Ascending aorta (tissue), 2 donors: ENCODE measurements around the gene MED16. TPM values are rescaled to one million over a fixed set of nuclear protein-coding genes. Genes with fewer than 3 reads are reported as not detected.
"Not testable (repeated sequence)": the region's sequence is repeated elsewhere in the genome, so short reads cannot be mapped to it uniquely, and the experiment has no call there.

Source experiments
- DNase-seq, 2 donors: peaks; one replicate each; pipeline ENCODE4 v3.0.0-alpha.2; 2019; ENCODE audit warnings: low spot score in 2 of 2
- H3K27ac ChIP-seq, 2 donors: fragments of 200-600 bp; sonication (generic); one replicate each; pipeline ENCODE4 v1.5.1; 2016 to 2017; ENCODE audit warnings: mild to moderate bottlenecking in 1 of 2
- H3K27me3 ChIP-seq: fragments of 200-600 bp; sonication (generic); one replicate; pipeline ENCODE4 v1.5.1; 2017
- H3K36me3 ChIP-seq, 2 donors: fragments of 200-600 bp; sonication (generic); one replicate each; pipeline ENCODE4 v1.5.1; 2016
- H3K4me1 ChIP-seq, 2 donors: fragments of 200-600 bp; sonication (generic); one replicate each; pipeline ENCODE4 v1.5.1; 2016 to 2017; ENCODE audit warnings: mild to moderate bottlenecking in 1 of 2
- H3K4me3 ChIP-seq, 2 donors: fragments of 200-600 bp; sonication (generic); one replicate each; pipeline ENCODE4 v1.5.1; 2016 to 2017; ENCODE audit warnings: mild to moderate bottlenecking in 1 of 2
- H3K9me3 ChIP-seq, 2 donors: fragments of 200-600 bp; sonication (generic); one replicate each; pipeline ENCODE4 v1.5.1; 2016
- CTCF ChIP-seq, 3 experiments: fragments of 200-600 bp in 2 of 3; fragments of 450-650 bp in 1 of 3; sonication (generic) in 2 of 3; IDR thresholded peaks; one replicate each; pipeline ENCODE4 v1.5.1; 2016 to 2019; ENCODE audit warnings: antibody characterized with exemption in 3 of 3, mild to moderate bottlenecking in 1 of 3, moderate library complexity in 1 of 3
- intact Hi-C: fragments of 100-400 bp; cut with DNase I; formaldehyde crosslinking; loops from one replicate; pipeline ENCODE4 v1.15.1; 2023
- total RNA-seq: library from RNA; depleted of rRNA; stranded (reverse); fragments of >200 nt; gene quantifications from one replicate; pipeline ENCODE4 v1.1.0, GENCODE V29; 2016

MED16 gene
- total RNA-seq, 1 donor from 2014 or later, result 73.2 TPM

- Histone ChIP-seq H3K9me3 (no peaks in the 10 kb centered on the region), H3K36me3 (no peaks in the 10 kb centered on the region), H3K4me1 (peaks cover 7 to 10% of the 10 kb centered on the region in 2 donors), H3K4me3 (no peak overlapping the region), H3K27me3 (peaks cover 32% of the 10 kb centered on the region), H3K27ac (no peak overlapping the region)
- TF ChIP-seq CTCF (IDR thresholded peaks at IDR 0.05), result no peak
- DNase-seq, result no peak
- intact Hi-C loops, result no loop called here
Observed at GRCh38 chr19:845707-846521, 47.1 kb downstream of the MED16 start.

- Histone ChIP-seq H3K9me3 (no peaks in the 10 kb centered on the region), H3K4me1 (peaks cover 7% of the 10 kb centered on the region in 2 donors), H3K4me3 (no peak overlapping the region), H3K27me3 (peaks cover 32% of the 10 kb centered on the region), H3K36me3 (no peaks in the 10 kb centered on the region), H3K27ac (no peak overlapping the region)
- intact Hi-C loops, result no loop called here
- TF ChIP-seq CTCF (IDR thresholded peaks at IDR 0.05), result no peak
- no peak for DNase-seq
Observed at GRCh38 chr19:844546-844971, 48.4 kb downstream of the MED16 start.

- intact Hi-C loops, result no loop called here
- TF ChIP-seq CTCF (IDR thresholded peaks at IDR 0.05), result no peak
- Histone ChIP-seq H3K4me1 (peaks cover 7% of the 10 kb centered on the region in 2 donors), H3K4me3 (peak overlapping the region in 1 of 2 donors; percentile 29), H3K27ac (no peak overlapping the region), H3K36me3 (no peaks in the 10 kb centered on the region), H3K27me3 (peaks cover 32% of the 10 kb centered on the region), H3K9me3 (no peaks in the 10 kb centered on the region)
- no peak for DNase-seq
Observed at GRCh38 chr19:843836-844545, 49.0 kb downstream of the MED16 start.

GRCh38 chr19:843180-843835, 49.7 kb downstream of the MED16 start:
- intact Hi-C loops, result no loop called here
- H3K36me3 ChIP-seq, result no peaks in the 10 kb centered on the region
- H3K27me3 ChIP-seq, result peaks cover 32% of the 10 kb centered on the region
- peaks cover 7% of the 10 kb centered on the region in 2 donors for H3K4me1 ChIP-seq
- H3K9me3 ChIP-seq, result no peaks in the 10 kb centered on the region
- DNase-seq, result no peak
- no peak for TF ChIP-seq CTCF (IDR thresholded peaks at IDR 0.05)
- H3K4me3 ChIP-seq, result peak overlapping the region in 1 of 2 donors; percentile 29
- H3K27ac ChIP-seq, result no peak overlapping the region

GRCh38 chr19:842802-843179, 50.2 kb downstream of the MED16 start:
- H3K4me1 ChIP-seq, DNase-seq, H3K9me3 ChIP-seq, H3K27ac ChIP-seq, intact Hi-C loops, H3K4me3 ChIP-seq, H3K36me3 ChIP-seq: not testable (repeated sequence)
- H3K27me3 ChIP-seq, result peaks cover 29% of the 10 kb centered on the region
